Stimulated activated naive B cell treated with anti-CD40 and anti-IgM and Interleukin-4, amounts not matched to agents 10 μg/mL and 1 μg/mL and 100 μg/mL, for 72 hours (primary cell): ENCODE data around the gene FGFR2.
A peak's percentile ranks its signal among the peaks of the same experiment; 100 is the strongest.

ENCODE experiments used
- ATAC-seq, 2 donors: fragments of 150-1000 bp; cut with Tn5 transposase; replicated peaks; 2 replicates each; pipeline ENCODE4 v1.10.0; 2021; ENCODE audit warnings: moderate library complexity in 1 of 2
- DNase-seq: peaks from one replicate; pipeline ENCODE4 v3.0.0; 2021
- H3K27ac Mint-ChIP-seq: one replicate; pipeline ENCODE4 v1.8.0; 2022; ENCODE audit warnings: mild to moderate bottlenecking, mixed read lengths
- H3K27me3 Mint-ChIP-seq, 2 donors: one replicate each; pipeline ENCODE4 v1.8.0; 2022; ENCODE audit warnings: mixed read lengths in 2 of 2
- H3K36me3 Mint-ChIP-seq, 2 donors: one replicate each; pipeline ENCODE4 v1.8.0; 2022; ENCODE audit warnings: mixed read lengths in 2 of 2, mild to moderate bottlenecking in 1 of 2
- H3K4me1 Mint-ChIP-seq, 2 donors: one replicate each; pipeline ENCODE4 v1.8.0; 2022; ENCODE audit warnings: mixed read lengths in 2 of 2, mild to moderate bottlenecking in 1 of 2
- H3K4me3 Mint-ChIP-seq, 2 donors: one replicate each; pipeline ENCODE4 v1.8.0; 2022; ENCODE audit warnings: mild to moderate bottlenecking in 2 of 2, mixed read lengths in 2 of 2, moderate library complexity in 1 of 2
- H3K9me3 Mint-ChIP-seq, 2 donors: one replicate each; pipeline ENCODE4 v1.8.0; 2022; ENCODE audit warnings: mixed read lengths in 2 of 2, mild to moderate bottlenecking in 1 of 2

The FGFR2 gene

GRCh38 chr10:121598263-121599249 lies at the start of gene FGFR2:
Gene FGFR2 (minus strand): TSS chr10:121598444. CDS start chr10:121593817, 4,627 bp downstream.
- Mint-ChIP-seq H3K4me1 (peaks cover 6 to 11% of the 10 kb centered on the region in 2 donors), H3K36me3 (peaks cover 0 to 3% of the 10 kb centered on the region in 2 donors), H3K9me3 (no peaks in the 10 kb centered on the region), H3K4me3 (peak within 1 kb of the TSS; percentile 30 to 37), H3K27me3 (peaks cover 31 to 50% of the 10 kb centered on the region in 2 donors), H3K27ac (no peak within 1 kb of the TSS)
- ATAC-seq, result peak; percentile 20 to 21
- DNase-seq, result no peak

GRCh38 chr10:121647401-121647800 lies 49.2 kb upstream of the FGFR2 start:
- Mint-ChIP-seq H3K36me3 (no peaks in the 10 kb centered on the region), H3K27me3 (peaks cover 4 to 7% of the 10 kb centered on the region in 2 donors), H3K4me3 (no peak overlapping the region), H3K9me3 (peaks cover 0 to 3% of the 10 kb centered on the region in 2 donors), H3K4me1 (no peaks in the 10 kb centered on the region), H3K27ac (no peak overlapping the region)
- DNase-seq (no peak), ATAC-seq (no peak)

GRCh38 chr10:121645696-121646095 lies 47.5 kb upstream of the FGFR2 start:
- Mint-ChIP-seq H3K4me1 (no peaks in the 10 kb centered on the region), H3K4me3 (no peak overlapping the region), H3K27ac (no peak overlapping the region), H3K36me3 (no peaks in the 10 kb centered on the region), H3K9me3 (peaks cover 6 to 10% of the 10 kb centered on the region in 2 donors), H3K27me3 (peaks cover 4 to 7% of the 10 kb centered on the region in 2 donors)
- DNase-seq, result no peak
- ATAC-seq, result no peak

GRCh38 chr10:121644501-121644900 lies 46.3 kb upstream of the FGFR2 start:
- no peak overlapping the region for H3K27ac Mint-ChIP-seq
- no peak for DNase-seq
- no peak overlapping the region for H3K4me3 Mint-ChIP-seq
- H3K36me3 Mint-ChIP-seq, result no peaks in the 10 kb centered on the region
- ATAC-seq, result no peak
- H3K27me3 Mint-ChIP-seq, result peaks cover 4 to 7% of the 10 kb centered on the region in 2 donors
- peaks cover 6 to 10% of the 10 kb centered on the region in 2 donors for H3K9me3 Mint-ChIP-seq
- H3K4me1 Mint-ChIP-seq, result no peaks in the 10 kb centered on the region

- Mint-ChIP-seq H3K27ac (no peak overlapping the region), H3K9me3 (peaks cover 16 to 17% of the 10 kb centered on the region in 2 donors), H3K4me1 (no peaks in the 10 kb centered on the region), H3K27me3 (peaks cover 4 to 7% of the 10 kb centered on the region in 2 donors), H3K36me3 (no peaks in the 10 kb centered on the region), H3K4me3 (no peak overlapping the region)
- ATAC-seq (no peak), DNase-seq (no peak)
Observed at GRCh38 chr10:121640266-121640665, 42.0 kb upstream of the FGFR2 start.

DNA sequence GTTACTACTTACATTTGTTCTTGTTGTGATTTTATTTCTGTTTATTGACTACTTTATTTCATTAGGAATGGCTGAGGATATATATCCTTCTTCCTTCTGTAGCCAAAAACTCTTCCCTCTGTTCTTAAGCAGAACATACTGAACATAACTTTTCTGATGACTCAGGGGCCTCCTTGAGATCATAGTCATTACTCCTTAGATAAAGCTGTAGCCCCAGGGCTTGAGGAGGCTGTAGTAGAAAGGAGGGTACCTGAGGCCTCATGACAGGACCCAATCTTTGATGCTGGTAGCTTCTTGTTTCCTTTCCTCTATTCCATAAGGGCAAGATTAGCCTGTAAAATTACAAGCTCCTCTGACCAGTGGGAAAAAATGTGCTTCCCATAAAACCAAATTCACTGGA lies 41.2 kb upstream of the FGFR2 start:
- H3K36me3 Mint-ChIP-seq, result no peaks in the 10 kb centered on the region

GRCh38 chr10:121637437-121637836 lies 39.2 kb upstream of the FGFR2 start:
- H3K4me1 Mint-ChIP-seq, result no peaks in the 10 kb centered on the region
- H3K36me3 Mint-ChIP-seq, result no peaks in the 10 kb centered on the region
- H3K4me3 Mint-ChIP-seq, result no peak overlapping the region
- no peak overlapping the region for H3K27ac Mint-ChIP-seq
- H3K9me3 Mint-ChIP-seq, result peaks cover 14 to 16% of the 10 kb centered on the region in 2 donors
- ATAC-seq (no peak), DNase-seq (no peak)
- no peaks in the 10 kb centered on the region for H3K27me3 Mint-ChIP-seq

More for the DNA sequence above, 41.2 kb upstream of the FGFR2 start:
- Mint-ChIP-seq H3K4me3 (no peak overlapping the region), H3K4me1 (no peaks in the 10 kb centered on the region), H3K27ac (no peak overlapping the region), H3K9me3 (peaks cover 16 to 17% of the 10 kb centered on the region in 2 donors), H3K27me3 (peaks cover 4 to 7% of the 10 kb centered on the region in 2 donors)
- DNase-seq (no peak), ATAC-seq (no peak)

DNA sequence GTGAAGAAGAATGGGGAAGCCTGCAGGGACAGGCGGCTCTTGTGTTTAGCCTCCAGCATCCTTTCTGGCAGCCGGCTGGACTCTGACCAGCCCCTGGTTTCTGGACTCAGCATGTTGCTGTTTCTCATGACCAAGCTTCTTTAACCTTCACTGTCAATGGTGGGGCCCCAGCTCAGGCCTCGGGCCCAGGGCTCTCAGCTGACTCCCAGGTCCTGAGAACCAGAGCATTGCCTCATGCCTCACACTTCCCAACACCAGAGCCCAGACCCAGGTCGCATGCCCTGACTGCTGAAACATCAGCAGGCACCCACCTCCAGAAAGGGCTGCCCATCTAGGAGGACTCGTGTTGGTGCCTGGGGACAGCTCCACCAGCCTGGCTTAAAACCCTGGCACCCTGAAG lies 34.8 kb upstream of the FGFR2 start:
- Mint-ChIP-seq H3K4me3 (no peak overlapping the region), H3K27ac (no peak overlapping the region), H3K9me3 (peaks cover 7% of the 10 kb centered on the region in 2 donors), H3K4me1 (no peaks in the 10 kb centered on the region), H3K36me3 (no peaks in the 10 kb centered on the region), H3K27me3 (no peaks in the 10 kb centered on the region)
- ATAC-seq (no peak), DNase-seq (no peak)

GRCh38 chr10:121631365-121632029 lies 33.3 kb upstream of the FGFR2 start:
- DNase-seq (no peak), ATAC-seq (no peak)
- Mint-ChIP-seq H3K27me3 (no peaks in the 10 kb centered on the region), H3K4me3 (no peak overlapping the region), H3K27ac (no peak overlapping the region), H3K9me3 (no peaks in the 10 kb centered on the region), H3K36me3 (no peaks in the 10 kb centered on the region), H3K4me1 (no peaks in the 10 kb centered on the region)

DNA sequence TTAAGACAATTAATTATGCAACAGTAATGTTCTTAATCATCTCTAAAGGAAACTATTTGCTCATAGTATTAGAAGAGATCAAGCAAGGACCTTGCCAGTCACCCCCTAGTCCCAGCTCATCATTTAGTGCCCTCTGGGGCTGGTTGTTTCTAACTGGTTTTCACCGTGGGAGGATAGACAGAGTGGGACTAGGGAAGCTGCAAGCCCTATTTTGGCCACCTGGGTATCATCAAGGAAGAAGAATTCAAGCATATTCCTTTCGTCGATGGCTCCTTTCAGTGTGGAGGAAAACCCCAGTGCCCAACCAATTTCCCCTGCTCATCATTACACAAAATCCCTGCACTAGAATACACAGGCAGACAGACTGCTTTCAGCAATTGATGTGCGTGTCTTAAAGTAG lies 30.6 kb upstream of the FGFR2 start:
- ATAC-seq, result no peak
- Mint-ChIP-seq H3K4me1 (no peaks in the 10 kb centered on the region), H3K27ac (no peak overlapping the region), H3K36me3 (no peaks in the 10 kb centered on the region), H3K9me3 (no peaks in the 10 kb centered on the region), H3K4me3 (no peak overlapping the region), H3K27me3 (no peaks in the 10 kb centered on the region)
- DNase-seq, result no peak

DNA sequence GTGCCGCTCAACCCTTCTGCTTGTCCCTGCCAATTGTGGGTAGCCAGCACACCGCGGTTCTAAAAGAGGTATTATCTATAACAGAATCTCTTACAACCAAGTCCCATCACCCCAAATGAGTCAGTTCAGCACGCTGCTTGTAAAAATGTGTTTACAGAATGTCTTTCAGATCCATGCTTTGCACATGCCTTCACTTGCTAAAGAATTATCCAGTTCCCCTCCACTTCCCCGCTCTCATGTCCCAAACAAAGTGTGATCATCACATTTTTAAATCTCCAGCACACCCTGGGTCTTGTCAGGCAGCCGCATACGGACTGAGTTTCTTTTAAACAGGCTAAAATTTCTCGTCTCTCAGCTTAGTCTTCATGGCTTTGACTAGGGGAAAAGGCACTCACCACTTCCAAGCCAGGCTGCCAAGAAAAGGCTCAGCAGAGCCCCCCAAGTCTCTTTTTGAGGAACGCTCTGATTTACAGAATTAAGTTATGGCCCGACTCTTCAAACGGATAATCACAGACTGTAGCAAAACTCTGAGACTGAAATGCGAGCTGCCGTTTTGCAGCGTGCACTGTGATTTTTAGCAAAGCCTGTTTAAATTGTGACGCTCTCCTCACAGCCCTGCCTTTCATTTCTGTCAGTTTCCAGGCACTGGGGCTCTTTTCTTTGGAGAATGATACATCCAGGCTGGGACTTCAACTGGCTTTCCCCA lies 29.8 kb upstream of the FGFR2 start:
- no peak overlapping the region for H3K4me3 Mint-ChIP-seq
- no peak for DNase-seq
- H3K4me1 Mint-ChIP-seq, result no peaks in the 10 kb centered on the region
- ATAC-seq, result no peak
- no peak overlapping the region for H3K27ac Mint-ChIP-seq
- no peaks in the 10 kb centered on the region for H3K9me3 Mint-ChIP-seq
- no peaks in the 10 kb centered on the region for H3K36me3 Mint-ChIP-seq
- H3K27me3 Mint-ChIP-seq, result no peaks in the 10 kb centered on the region

- ATAC-seq (no peak), DNase-seq (no peak)
- H3K4me3 Mint-ChIP-seq, result no peak overlapping the region
- no peaks in the 10 kb centered on the region for H3K27me3 Mint-ChIP-seq
- no peaks in the 10 kb centered on the region for H3K36me3 Mint-ChIP-seq
- H3K4me1 Mint-ChIP-seq, result no peaks in the 10 kb centered on the region
- H3K27ac Mint-ChIP-seq, result no peak overlapping the region
- H3K9me3 Mint-ChIP-seq, result no peaks in the 10 kb centered on the region
Observed at GRCh38 chr10:121624836-121625486, 26.7 kb upstream of the FGFR2 start.

GRCh38 chr10:121618906-121619305 lies 20.7 kb upstream of the FGFR2 start:
- peaks cover 3 to 7% of the 10 kb centered on the region in 2 donors for H3K9me3 Mint-ChIP-seq
- H3K27ac Mint-ChIP-seq, result no peak overlapping the region
- no peak overlapping the region for H3K4me3 Mint-ChIP-seq
- DNase-seq, result no peak
- H3K27me3 Mint-ChIP-seq, result peaks cover 0 to 3% of the 10 kb centered on the region in 2 donors
- H3K36me3 Mint-ChIP-seq, result no peaks in the 10 kb centered on the region
- no peak for ATAC-seq
- no peaks in the 10 kb centered on the region for H3K4me1 Mint-ChIP-seq

GRCh38 chr10:121617176-121617575 lies 18.9 kb upstream of the FGFR2 start:
- no peaks in the 10 kb centered on the region for H3K36me3 Mint-ChIP-seq
- ATAC-seq, result no peak
- peaks cover 3 to 7% of the 10 kb centered on the region in 2 donors for H3K9me3 Mint-ChIP-seq
- H3K4me3 Mint-ChIP-seq, result no peak overlapping the region
- DNase-seq, result no peak
- H3K27ac Mint-ChIP-seq, result peak overlapping the region; percentile 52
- H3K27me3 Mint-ChIP-seq, result peaks cover 0 to 3% of the 10 kb centered on the region in 2 donors
- H3K4me1 Mint-ChIP-seq, result no peaks in the 10 kb centered on the region
